Sigmoid colon (tissue), 4 donors: ENCODE measurements around the gene SSU72.
A peak's percentile ranks its signal among the peaks of the same experiment; 100 is the strongest.

ENCODE experiments used
- POLR2AphosphoS5 ChIP-seq, 4 donors: sonication (generic); formaldehyde crosslinking; IDR thresholded peaks; one replicate each; pipeline ENCODE4 v1.6.1; 2017; ENCODE audit warnings: antibody characterized with exemption in 4 of 4
- TF ChIP-seq, protein P1 (sequence below), 4 experiments: fragments of 450-650 bp in 3 of 4; fragments of 200-600 bp in 1 of 4; IDR thresholded peaks; one replicate each; pipeline ENCODE4 v1.5.1; 2016 to 2019; ENCODE audit warnings: antibody characterized with exemption in 4 of 4, mild to moderate bottlenecking in 3 of 4, moderate library complexity in 2 of 4

GRCh38 chr1:1504777-1505365 lies 69.8 kb downstream of the SSU72 start:
- TF ChIP-seq, protein P1, sequence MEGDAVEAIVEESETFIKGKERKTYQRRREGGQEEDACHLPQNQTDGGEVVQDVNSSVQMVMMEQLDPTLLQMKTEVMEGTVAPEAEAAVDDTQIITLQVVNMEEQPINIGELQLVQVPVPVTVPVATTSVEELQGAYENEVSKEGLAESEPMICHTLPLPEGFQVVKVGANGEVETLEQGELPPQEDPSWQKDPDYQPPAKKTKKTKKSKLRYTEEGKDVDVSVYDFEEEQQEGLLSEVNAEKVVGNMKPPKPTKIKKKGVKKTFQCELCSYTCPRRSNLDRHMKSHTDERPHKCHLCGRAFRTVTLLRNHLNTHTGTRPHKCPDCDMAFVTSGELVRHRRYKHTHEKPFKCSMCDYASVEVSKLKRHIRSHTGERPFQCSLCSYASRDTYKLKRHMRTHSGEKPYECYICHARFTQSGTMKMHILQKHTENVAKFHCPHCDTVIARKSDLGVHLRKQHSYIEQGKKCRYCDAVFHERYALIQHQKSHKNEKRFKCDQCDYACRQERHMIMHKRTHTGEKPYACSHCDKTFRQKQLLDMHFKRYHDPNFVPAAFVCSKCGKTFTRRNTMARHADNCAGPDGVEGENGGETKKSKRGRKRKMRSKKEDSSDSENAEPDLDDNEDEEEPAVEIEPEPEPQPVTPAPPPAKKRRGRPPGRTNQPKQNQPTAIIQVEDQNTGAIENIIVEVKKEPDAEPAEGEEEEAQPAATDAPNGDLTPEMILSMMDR (IDR thresholded peaks at IDR 0.05), result peak; percentile 59 to 75 (median 66)
- peak in 1 of 4 donors; percentile 17 for TF ChIP-seq POLR2AphosphoS5 (IDR thresholded peaks at IDR 0.05)
